Activated naive CD8-positive, alpha-beta T cell (primary cell): Measurements from ENCODE around the gene PLXNA1.
A peak's percentile ranks its signal among the peaks of the same experiment; 100 is the strongest.

ENCODE experiments used
- H3K27ac Mint-ChIP-seq: one replicate; pipeline ENCODE4 v1.8.0; 2021; ENCODE audit warnings: mixed read lengths
- H3K27me3 Mint-ChIP-seq: one replicate; pipeline ENCODE4 v1.8.0; 2021; ENCODE audit warnings: mixed read lengths
- H3K36me3 Mint-ChIP-seq: one replicate; pipeline ENCODE4 v1.8.0; 2021; ENCODE audit warnings: mixed read lengths
- H3K4me1 Mint-ChIP-seq: one replicate; pipeline ENCODE4 v1.8.0; 2021; ENCODE audit warnings: low read depth, mixed read lengths
- H3K4me3 Mint-ChIP-seq: one replicate; pipeline ENCODE4 v1.8.0; 2021; ENCODE audit warnings: mild to moderate bottlenecking, mixed read lengths
- H3K9me3 Mint-ChIP-seq: one replicate; pipeline ENCODE4 v1.8.0; 2021; ENCODE audit warnings: low read depth, mixed read lengths

Gene PLXNA1

GRCh38 chr3:126982471-126983175 lies at the start of gene PLXNA1:
TSS of gene PLXNA1 (plus strand) at chr3:126983115. CDS start at chr3:126988594, 5,479 bp downstream.
- Mint-ChIP-seq H3K4me1 (peaks cover 13% of the 10 kb centered on the region), H3K9me3 (no peaks in the 10 kb centered on the region), H3K36me3 (no peaks in the 10 kb centered on the region), H3K4me3 (peak within 1 kb of the TSS; percentile 85), H3K27ac (peak within 1 kb of the TSS; percentile 82), H3K27me3 (peaks cover 6% of the 10 kb centered on the region)

GRCh38 chr3:126934031-126934531 lies 48.8 kb upstream of the PLXNA1 start:
- H3K36me3 Mint-ChIP-seq, result no peaks in the 10 kb centered on the region
- H3K4me1 Mint-ChIP-seq, result no peaks in the 10 kb centered on the region
- H3K4me3 Mint-ChIP-seq, result no peak overlapping the region
- no peak overlapping the region for H3K27ac Mint-ChIP-seq
- no peaks in the 10 kb centered on the region for H3K9me3 Mint-ChIP-seq
- H3K27me3 Mint-ChIP-seq, result no peaks in the 10 kb centered on the region

- no peaks in the 10 kb centered on the region for H3K27me3 Mint-ChIP-seq
- H3K4me3 Mint-ChIP-seq, result no peak overlapping the region
- H3K36me3 Mint-ChIP-seq, result no peaks in the 10 kb centered on the region
- no peaks in the 10 kb centered on the region for H3K4me1 Mint-ChIP-seq
- H3K9me3 Mint-ChIP-seq, result no peaks in the 10 kb centered on the region
- H3K27ac Mint-ChIP-seq, result no peak overlapping the region
Observed at GRCh38 chr3:126934991-126935390, 47.9 kb upstream of the PLXNA1 start.

- no peaks in the 10 kb centered on the region for H3K27me3 Mint-ChIP-seq
- no peak overlapping the region for H3K4me3 Mint-ChIP-seq
- H3K27ac Mint-ChIP-seq, result no peak overlapping the region
- no peaks in the 10 kb centered on the region for H3K4me1 Mint-ChIP-seq
- no peaks in the 10 kb centered on the region for H3K36me3 Mint-ChIP-seq
- no peaks in the 10 kb centered on the region for H3K9me3 Mint-ChIP-seq
Observed at GRCh38 chr3:126935756-126936509, 47.0 kb upstream of the PLXNA1 start.

DNA sequence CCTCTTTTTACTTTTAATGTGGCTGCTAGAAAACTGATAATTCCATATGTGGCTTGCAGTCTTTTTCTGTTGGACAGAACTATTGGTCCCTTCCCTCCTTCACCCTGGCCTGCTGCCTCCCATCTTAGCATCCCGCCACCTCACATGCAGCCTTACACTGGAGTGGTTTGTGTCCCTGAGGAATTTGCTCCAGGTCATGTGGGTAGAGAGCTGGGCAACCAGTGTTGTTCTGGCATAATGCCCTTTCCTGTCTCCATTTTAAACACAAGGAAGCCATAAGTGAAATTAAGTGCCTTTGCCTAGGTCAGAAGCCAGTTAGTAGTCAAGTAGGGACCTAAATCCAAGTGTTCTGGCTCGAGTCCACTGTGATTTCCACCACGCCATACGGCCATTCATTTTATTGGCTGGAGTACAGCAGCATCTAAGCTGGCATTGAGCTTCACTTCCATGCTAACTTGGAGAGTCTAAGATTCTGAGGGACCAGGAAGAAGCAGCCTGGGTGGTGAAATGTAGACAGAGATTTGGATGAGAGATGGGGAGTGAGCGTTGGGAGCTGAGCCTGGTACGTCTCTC lies 46.0 kb upstream of the PLXNA1 start:
- Mint-ChIP-seq H3K27ac (no peak overlapping the region), H3K9me3 (no peaks in the 10 kb centered on the region), H3K4me3 (no peak overlapping the region), H3K36me3 (peaks cover 3% of the 10 kb centered on the region), H3K4me1 (no peaks in the 10 kb centered on the region), H3K27me3 (no peaks in the 10 kb centered on the region)

- H3K27ac Mint-ChIP-seq, result no peak overlapping the region
- no peaks in the 10 kb centered on the region for H3K4me1 Mint-ChIP-seq
- peaks cover 3% of the 10 kb centered on the region for H3K36me3 Mint-ChIP-seq
- H3K4me3 Mint-ChIP-seq, result no peak overlapping the region
- H3K27me3 Mint-ChIP-seq, result no peaks in the 10 kb centered on the region
- no peaks in the 10 kb centered on the region for H3K9me3 Mint-ChIP-seq
Observed at GRCh38 chr3:126937533-126937932, 45.4 kb upstream of the PLXNA1 start.

- H3K9me3 Mint-ChIP-seq, result no peaks in the 10 kb centered on the region
- no peak overlapping the region for H3K4me3 Mint-ChIP-seq
- peaks cover 3% of the 10 kb centered on the region for H3K36me3 Mint-ChIP-seq
- no peaks in the 10 kb centered on the region for H3K4me1 Mint-ChIP-seq
- no peak overlapping the region for H3K27ac Mint-ChIP-seq
- H3K27me3 Mint-ChIP-seq, result no peaks in the 10 kb centered on the region
Observed at GRCh38 chr3:126937973-126938372, 44.9 kb upstream of the PLXNA1 start.

DNA sequence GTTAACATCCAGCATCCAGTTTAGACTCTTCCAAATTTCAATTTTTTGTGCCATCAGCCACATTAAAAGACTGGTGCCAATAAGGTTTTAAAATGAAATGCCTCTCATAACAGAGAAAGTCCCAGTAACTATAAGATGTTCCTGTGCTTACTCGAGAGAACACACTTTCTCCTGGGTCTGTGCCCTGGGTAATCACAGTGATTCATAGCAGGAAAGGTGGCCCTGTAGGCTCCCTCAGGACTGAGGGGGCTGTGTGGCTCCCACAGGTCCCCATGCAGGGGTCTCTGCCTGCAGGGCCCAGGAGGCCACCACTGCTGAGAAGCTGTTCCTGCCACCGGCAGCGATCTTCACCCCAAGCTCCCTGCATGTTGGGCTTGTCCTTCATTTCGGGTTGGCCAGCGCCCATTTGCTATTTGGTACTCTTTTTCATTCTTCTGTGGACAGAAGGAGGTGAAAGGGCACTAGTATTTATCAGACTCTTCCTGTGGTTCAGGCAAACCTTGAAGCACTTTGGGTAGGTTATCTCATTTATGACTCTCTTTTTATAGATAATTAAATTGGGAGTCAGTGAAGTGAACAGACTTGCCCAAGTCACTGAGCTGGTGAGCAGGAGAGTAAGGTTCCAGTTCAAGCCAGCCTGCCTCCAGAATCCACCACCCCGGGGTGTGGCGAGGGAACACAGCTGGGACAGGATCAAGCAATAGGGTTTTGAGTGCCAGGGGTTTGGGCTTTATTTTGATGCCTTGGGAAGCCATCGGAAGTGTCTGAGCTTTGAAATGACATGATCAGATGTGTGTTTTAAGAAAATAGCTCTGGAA lies 44.2 kb upstream of the PLXNA1 start:
- Mint-ChIP-seq H3K27me3 (no peaks in the 10 kb centered on the region), H3K36me3 (peaks cover 3% of the 10 kb centered on the region), H3K27ac (no peak overlapping the region), H3K4me1 (no peaks in the 10 kb centered on the region), H3K9me3 (no peaks in the 10 kb centered on the region), H3K4me3 (no peak overlapping the region)

- Mint-ChIP-seq H3K9me3 (no peaks in the 10 kb centered on the region), H3K27ac (no peak overlapping the region), H3K4me1 (no peaks in the 10 kb centered on the region), H3K27me3 (no peaks in the 10 kb centered on the region), H3K4me3 (no peak overlapping the region), H3K36me3 (peaks cover 3% of the 10 kb centered on the region)
Observed at GRCh38 chr3:126939338-126939718, 43.6 kb upstream of the PLXNA1 start.

- no peak overlapping the region for H3K4me3 Mint-ChIP-seq
- no peaks in the 10 kb centered on the region for H3K27me3 Mint-ChIP-seq
- peaks cover 3% of the 10 kb centered on the region for H3K36me3 Mint-ChIP-seq
- no peaks in the 10 kb centered on the region for H3K4me1 Mint-ChIP-seq
- H3K9me3 Mint-ChIP-seq, result no peaks in the 10 kb centered on the region
- H3K27ac Mint-ChIP-seq, result no peak overlapping the region
Observed at GRCh38 chr3:126939733-126940132, 43.2 kb upstream of the PLXNA1 start.

GRCh38 chr3:126941721-126942270 lies 41.1 kb upstream of the PLXNA1 start:
- Mint-ChIP-seq H3K27ac (no peak overlapping the region), H3K9me3 (no peaks in the 10 kb centered on the region), H3K4me1 (no peaks in the 10 kb centered on the region), H3K36me3 (peaks cover 3% of the 10 kb centered on the region), H3K27me3 (no peaks in the 10 kb centered on the region), H3K4me3 (no peak overlapping the region)

DNA sequence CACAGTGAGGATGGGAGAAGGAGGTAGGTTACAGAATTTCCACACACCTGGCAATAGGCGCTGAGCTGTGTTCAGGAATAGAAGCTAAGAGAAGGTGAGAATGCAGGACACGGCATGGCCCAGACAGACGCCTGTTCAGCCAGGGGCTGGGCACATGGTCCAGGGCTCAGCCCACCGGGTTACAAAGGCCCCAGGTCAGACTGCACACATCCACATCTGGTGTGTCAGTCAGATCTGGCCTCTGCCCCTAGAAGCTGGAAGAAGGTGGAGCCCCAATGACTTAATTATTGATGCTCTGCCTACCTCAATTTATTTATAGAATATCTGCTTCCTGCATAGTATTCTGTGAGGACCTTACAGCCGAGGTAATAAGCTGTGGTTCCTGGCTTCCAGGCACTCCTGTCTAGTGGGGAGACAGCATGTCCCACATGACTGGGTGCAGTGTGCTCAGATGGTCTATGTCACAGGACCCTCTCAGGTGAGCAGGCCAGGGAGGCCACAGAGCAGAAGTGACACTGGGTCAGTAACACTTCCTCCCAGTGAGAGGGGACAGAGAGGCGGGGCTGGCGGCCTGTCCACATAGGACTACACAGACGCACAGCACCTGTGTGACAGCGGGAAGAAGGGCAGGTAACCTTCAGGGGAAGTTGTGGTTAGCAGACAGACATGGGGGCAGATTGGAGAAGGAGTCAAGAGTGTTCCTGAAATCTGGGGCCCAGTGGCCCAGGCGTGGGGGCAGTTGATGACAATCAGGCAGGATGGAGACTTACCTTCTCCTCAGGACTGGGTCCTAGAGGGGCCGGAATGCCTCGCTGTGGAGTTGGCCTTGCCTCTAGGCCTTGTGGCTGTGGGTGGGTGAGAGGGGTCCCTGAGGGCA lies 38.6 kb upstream of the PLXNA1 start:
- Mint-ChIP-seq H3K9me3 (no peaks in the 10 kb centered on the region), H3K27ac (no peak overlapping the region)

DNA sequence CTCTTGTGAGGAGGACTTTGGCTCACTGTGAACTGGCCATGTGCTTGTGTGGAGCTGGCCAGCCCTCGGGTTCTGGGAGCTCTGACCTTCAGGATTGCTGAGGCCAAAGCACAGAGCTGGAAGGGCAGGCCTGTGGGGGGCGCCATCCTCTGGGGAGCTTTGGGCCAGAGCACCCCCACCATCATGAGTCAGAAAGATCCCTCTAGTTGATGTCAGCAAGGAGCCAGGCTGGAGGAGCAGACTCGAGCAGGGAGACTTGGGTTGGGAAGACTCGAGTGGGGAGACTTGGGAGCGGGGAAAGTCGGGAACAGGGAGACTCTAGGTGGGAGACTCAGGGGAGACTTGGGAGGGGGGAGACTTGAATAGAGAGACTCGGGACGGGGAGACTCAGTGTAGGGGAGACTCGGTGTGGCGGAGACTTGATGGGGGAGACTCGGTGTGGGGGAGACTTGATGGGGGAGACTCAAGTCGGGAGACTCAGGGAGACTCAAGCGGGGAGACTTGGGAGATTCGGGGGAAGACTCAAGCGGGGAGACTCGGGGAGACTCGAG lies 37.7 kb upstream of the PLXNA1 start:
- Mint-ChIP-seq H3K9me3 (no peaks in the 10 kb centered on the region), H3K4me3 (no peak overlapping the region), H3K36me3 (peaks cover 3% of the 10 kb centered on the region), H3K4me1 (peaks cover 6% of the 10 kb centered on the region), H3K27ac (no peak overlapping the region), H3K27me3 (no peaks in the 10 kb centered on the region)

More for the DNA sequence above, 38.6 kb upstream of the PLXNA1 start:
- peaks cover 6% of the 10 kb centered on the region for H3K4me1 Mint-ChIP-seq
- H3K27me3 Mint-ChIP-seq, result no peaks in the 10 kb centered on the region
- H3K36me3 Mint-ChIP-seq, result peaks cover 3% of the 10 kb centered on the region
- H3K4me3 Mint-ChIP-seq, result no peak overlapping the region
